SJCRH30 (cell line): ENCODE measurements around the gene ATG10. TPM values are rescaled to one million over a fixed set of nuclear protein-coding genes. Genes with fewer than 3 reads are reported as not detected.
"Not testable (repeated sequence)": the region's sequence is repeated elsewhere in the genome, so short reads cannot be mapped to it uniquely, and the experiment has no call there.

ENCODE experiments used
- DNase-seq, 2 experiments: peaks; one replicate each; pipeline ENCODE4 v3.0.0-alpha.2; 2015 to 2020
- H3K27ac ChIP-seq: fragments of 250-450 bp; sonication (Bioruptor Pico); 2 replicates; pipeline ENCODE4 v1.5.1; 2020; ENCODE audit warnings: mild to moderate bottlenecking, moderate library complexity
- H3K27me3 ChIP-seq: fragments of 250-450 bp; sonication (Bioruptor Pico); 2 replicates; pipeline ENCODE4 v1.5.1; 2020; ENCODE audit warnings: mild to moderate bottlenecking, moderate library complexity
- H3K36me3 ChIP-seq: fragments of 250-450 bp; sonication (Bioruptor Pico); 2 replicates; pipeline ENCODE4 v1.5.1; 2020; ENCODE audit warnings: mild to moderate bottlenecking, moderate library complexity
- H3K4me1 ChIP-seq: fragments of 250-450 bp; sonication (Bioruptor Pico); 2 replicates; pipeline ENCODE4 v1.5.1; 2020; ENCODE audit warnings: mild to moderate bottlenecking, moderate library complexity
- H3K4me3 ChIP-seq: fragments of 250-450 bp; sonication (Bioruptor Pico); 2 replicates; pipeline ENCODE4 v1.5.1; 2020; ENCODE audit warnings: mild to moderate bottlenecking, moderate library complexity
- H3K9me3 ChIP-seq: fragments of 250-450 bp; sonication (Bioruptor Pico); replicated peaks from 2 replicates; pipeline ENCODE4 v1.5.1; 2020; ENCODE audit warnings: mild to moderate bottlenecking, moderate library complexity
- total RNA-seq: library from RNA; depleted of rRNA; stranded (reverse); fragments of >200 nt; shearing (Covaris generic); gene quantifications from 2 replicates; pipeline ENCODE4 v1.2.3, GENCODE V29; 2014

Gene ATG10
- total RNA-seq, 1 experiment from 2014 or later = 12.1 TPM

DNA sequence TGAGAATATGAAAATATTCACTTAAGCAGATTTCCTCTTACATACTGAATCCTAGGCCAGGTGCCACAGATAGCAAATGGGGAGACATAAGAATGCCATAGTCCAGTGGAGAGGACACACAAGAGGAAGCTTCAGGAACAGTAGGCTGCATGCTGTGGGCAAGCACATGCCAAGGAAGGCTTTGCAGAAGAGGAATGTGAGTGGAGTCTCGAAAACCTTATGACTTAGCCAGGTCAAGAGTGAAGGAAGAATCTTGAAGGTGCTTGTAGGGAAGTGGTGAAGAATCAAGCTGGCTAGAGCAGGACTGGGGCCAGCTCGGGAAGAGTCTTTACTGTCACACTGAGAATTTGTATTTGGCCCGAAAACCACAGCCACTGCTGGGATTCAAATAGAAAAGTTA is 285.9 kb downstream of the ATG10 start:
- Histone ChIP-seq H3K36me3 (no peaks in the 10 kb centered on the region), H3K27ac (no peak overlapping the region), H3K9me3 (no peaks in the 10 kb centered on the region), H3K4me1 (no peaks in the 10 kb centered on the region), H3K4me3 (no peak overlapping the region), H3K27me3 (no peaks in the 10 kb centered on the region)
- no peak for DNase-seq

DNA sequence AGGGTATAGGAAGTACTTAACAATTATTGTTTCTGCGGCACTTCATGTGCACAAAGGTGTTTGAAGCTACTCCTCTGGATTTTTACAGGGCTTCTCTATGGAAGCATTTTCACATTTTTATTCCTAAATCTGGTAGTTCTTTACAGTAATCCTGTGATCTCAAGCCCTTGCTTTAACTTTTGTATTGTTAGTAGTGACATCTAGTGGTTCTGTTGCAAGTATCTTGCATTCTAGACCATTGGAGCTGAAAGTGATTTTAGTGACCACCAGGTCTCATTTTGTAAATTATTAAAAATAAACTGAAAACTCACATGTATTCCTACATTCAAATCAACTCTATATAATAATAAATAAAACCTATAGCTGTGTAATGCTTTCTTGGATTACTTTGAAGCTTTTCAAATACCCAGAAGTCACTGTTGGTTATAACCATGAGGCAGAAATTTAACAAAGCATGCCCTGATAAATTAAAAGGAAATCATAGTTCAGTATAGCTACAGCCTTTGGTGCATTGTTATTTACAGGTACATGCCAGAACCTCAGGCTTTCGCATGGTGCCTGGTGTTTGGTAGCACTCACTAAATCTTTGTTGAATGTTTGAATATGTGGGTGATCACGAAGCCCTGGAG is 287.5 kb downstream of the ATG10 start:
- Histone ChIP-seq H3K9me3 (no peaks in the 10 kb centered on the region), H3K27ac (no peak overlapping the region), H3K36me3 (no peaks in the 10 kb centered on the region), H3K27me3 (no peaks in the 10 kb centered on the region), H3K4me3 (no peak overlapping the region), H3K4me1 (no peaks in the 10 kb centered on the region)
- peak in 1 of 2 experiments; percentile 37 for DNase-seq

DNA sequence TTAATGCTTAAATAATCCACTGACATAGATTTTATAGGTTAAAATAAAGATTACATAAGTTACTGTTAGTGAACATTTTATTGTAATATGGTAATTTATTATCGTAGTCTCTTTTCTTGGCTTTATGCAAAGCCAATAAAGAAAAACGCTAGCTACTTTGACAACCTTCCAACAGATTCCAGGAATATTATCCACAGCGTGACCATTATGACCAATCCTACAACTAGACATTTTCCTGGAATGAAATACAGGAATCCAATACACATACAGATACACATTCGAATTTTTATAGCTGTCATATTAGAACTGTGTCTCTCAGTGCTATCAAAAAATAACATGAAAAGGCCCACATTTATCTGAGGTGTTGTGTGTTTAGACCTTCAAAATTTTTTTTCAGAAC is 293.2 kb downstream of the ATG10 start:
- Histone ChIP-seq H3K27me3 (no peaks in the 10 kb centered on the region), H3K4me3 (no peak overlapping the region), H3K4me1 (no peaks in the 10 kb centered on the region), H3K9me3 (peaks cover 5% of the 10 kb centered on the region; the same call in 1 of the 2 replicates), H3K36me3 (peaks cover 8% of the 10 kb centered on the region), H3K27ac (no peak overlapping the region)
- DNase-seq = no peak

DNA sequence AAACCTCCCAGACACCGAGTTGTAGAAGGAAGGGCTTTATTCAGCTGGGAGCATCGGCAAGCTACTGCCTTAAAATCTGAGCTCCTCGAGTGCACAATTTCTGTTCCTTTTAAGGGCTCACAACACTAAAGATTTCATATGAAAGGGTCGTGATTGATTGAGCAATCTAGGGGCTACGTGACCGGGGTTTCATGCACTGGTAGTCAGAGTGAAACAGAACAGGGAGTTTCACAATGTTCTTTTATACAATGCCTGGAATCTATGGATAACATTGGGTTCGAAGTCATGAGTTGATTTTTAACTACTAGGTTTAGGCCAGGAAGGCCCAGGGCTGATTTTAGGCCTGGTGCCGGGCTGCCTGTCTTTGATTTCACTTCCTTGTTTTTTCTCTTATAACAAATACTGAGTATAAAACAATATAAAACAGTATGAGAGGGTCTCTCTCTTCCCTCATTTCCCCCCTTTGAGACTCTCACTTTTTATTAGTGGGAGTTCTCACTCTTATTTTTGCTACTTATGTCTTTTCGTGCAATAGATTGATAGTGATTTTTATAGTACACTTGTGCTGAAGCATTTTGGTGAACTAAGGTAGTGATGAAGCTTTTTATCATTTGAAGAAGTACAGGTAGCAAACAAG is 295.6 kb downstream of the ATG10 start:
- H3K27ac ChIP-seq, H3K9me3 ChIP-seq, DNase-seq, H3K4me1 ChIP-seq, H3K27me3 ChIP-seq, H3K4me3 ChIP-seq: not testable (repeated sequence)
- H3K36me3 ChIP-seq = peaks cover 11% of the 10 kb centered on the region

DNA sequence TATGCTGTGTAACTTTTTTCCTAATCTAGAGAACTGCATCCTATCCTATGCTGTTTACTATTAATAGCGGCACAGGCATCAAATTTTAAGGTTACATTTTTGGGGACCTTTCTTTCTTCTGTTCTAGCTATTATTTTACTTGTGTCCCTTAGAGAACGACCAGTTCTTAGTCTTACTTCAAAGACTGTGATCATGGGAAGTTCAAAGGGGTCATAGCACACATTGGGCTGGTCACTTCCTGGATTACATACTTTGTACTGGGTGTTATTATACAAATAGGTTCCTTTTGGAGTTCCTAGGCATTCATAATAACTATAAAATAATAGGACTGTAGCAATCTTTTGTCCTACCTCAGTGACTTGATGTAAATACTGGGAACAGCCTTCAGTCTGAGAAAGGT is 297.5 kb downstream of the ATG10 start:
- not testable (repeated sequence) for DNase-seq, H3K27ac ChIP-seq

DNA sequence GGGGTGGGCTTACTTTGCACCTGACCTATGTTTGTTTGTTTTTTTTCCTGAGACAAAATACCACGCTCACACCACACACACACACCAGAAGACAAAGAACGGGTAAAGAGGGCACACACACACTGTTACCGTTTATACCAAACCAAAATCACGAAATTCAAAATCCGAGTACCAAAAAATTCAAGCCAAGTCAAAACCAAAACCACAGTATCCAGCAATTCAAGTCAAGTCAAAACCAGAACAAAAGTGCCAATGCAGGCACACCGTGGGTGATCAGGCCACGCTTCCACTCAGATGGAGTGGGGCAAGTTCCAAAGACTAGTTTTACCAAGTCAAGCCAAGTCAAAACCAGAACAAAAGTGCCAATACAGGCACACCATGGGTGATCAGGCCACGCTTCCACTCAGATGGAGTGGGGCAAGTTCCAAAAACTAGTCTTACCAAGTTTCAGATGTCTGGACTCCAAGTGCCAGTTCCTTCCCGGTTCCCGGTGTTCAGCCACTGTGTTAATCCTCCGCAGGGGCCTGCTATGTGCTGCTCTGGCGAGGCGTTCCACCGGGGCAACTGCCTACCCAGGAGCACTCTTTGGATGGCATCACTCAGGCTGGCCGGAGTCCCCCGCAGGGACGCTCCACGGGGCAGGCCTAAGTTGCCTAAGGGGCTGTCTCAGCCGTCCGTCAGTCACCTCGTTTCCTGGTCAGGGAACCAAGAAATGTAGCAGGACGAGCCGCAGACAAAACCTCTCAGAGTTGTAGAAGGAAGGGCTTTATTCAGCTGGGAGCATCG is 300.9 kb downstream of the ATG10 start:
- H3K9me3 ChIP-seq, H3K4me3 ChIP-seq, H3K4me1 ChIP-seq, H3K27me3 ChIP-seq, H3K27ac ChIP-seq: not testable (repeated sequence)
- DNase-seq = peak in 1 of 2 experiments; percentile 8
- peaks cover 56% of the 10 kb centered on the region for H3K36me3 ChIP-seq

More for the DNA sequence above, 297.5 kb downstream of the ATG10 start:
- not testable (repeated sequence) for H3K4me3 ChIP-seq, H3K4me1 ChIP-seq, H3K9me3 ChIP-seq, H3K27me3 ChIP-seq
- H3K36me3 ChIP-seq = peaks cover 22% of the 10 kb centered on the region

DNA sequence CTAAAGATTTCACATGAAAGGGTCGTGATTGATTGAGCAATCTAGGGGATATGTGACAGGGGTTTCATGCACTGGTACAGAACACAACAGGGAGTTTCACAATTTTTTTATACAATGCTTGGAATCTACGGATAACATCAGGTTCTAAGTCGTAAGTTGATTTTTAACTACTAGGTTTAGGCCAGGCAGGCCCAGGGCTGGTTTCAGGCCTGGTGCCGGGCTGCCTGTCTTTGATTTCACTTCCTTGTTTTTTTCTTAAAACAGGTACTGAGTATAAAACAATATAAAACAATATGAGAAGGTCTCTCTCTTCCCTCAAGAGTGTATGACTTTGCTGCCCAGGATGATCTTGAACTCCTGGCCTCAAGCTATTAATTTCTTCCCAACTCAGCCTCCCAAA is 301.6 kb downstream of the ATG10 start:
- H3K27me3 ChIP-seq, H3K4me3 ChIP-seq, H3K9me3 ChIP-seq, DNase-seq, H3K4me1 ChIP-seq, H3K27ac ChIP-seq: not testable (repeated sequence)
- H3K36me3 ChIP-seq = peaks cover 55% of the 10 kb centered on the region

DNA sequence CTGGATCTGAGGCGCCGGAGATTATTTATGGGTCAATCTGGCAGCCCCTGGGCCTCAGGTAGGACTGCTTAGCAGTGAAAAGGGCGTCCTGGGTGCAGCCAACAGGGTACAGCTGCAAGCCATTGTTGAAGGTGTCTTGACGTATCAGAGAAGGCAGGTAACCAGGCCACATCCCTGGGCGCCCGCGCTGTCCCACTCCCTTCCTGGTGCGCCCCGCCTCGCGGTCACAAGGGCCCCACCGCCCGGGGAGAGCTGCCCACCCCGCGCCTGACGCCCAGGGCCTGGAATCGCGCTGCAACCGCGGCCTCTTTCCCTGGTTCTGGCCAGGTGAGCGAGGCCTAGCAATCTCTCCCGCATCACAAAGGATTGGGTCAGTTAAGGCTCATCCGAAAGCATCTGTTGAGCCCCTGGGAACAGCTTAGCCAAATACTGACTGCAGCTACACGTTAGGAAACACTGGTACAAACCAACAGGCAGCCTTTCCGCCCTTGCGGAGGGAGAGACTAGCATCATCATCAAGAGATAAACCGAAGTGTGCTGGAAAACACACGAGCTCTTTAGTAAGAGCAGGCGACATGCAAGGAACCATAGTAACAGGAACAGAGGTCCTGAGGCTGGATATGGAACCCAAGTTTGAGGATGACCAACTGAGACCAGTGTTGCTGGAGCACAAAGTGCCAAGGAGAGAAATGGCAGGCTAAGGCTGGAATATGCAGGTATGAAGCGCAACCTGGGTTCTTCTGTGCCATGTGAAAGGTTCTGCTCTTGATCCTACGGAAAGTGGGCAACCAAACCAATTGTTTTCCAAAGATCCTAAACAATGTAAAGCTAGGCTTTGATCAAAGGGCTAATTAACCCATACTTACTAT is 302.8 kb downstream of the ATG10 start:
- DNase-seq = peak; percentile 13 to 29
- Histone ChIP-seq H3K9me3 (no peaks in the 10 kb centered on the region), H3K27me3 (no peaks in the 10 kb centered on the region), H3K27ac (no peak overlapping the region; the same call in 1 of the 2 replicates), H3K4me1 (peaks cover 5% of the 10 kb centered on the region), H3K4me3 (no peak overlapping the region), H3K36me3 (peaks cover 50% of the 10 kb centered on the region)

DNA sequence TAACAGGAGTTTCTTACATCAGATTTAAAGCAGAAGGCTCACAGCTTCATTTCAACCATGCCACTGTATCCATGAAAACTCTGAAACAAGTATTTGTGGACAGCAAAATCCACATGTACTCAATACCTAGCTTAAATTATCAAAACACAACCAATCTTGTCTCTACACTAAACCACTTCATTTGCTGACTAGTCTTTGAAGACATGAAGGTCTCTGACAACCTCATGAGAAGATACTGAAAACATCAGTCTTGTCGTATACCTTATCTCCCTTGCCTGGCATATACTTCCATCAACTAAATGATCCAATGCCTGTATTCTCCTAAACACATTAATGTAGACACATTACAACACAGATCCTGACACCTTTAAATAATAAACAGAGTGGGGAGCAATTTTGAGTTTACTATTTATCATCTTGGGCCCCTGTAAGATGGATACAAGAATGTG is 303.4 kb downstream of the ATG10 start:
- Histone ChIP-seq H3K27ac (no peak overlapping the region), H3K4me3 (no peak overlapping the region), H3K36me3 (peaks cover 50% of the 10 kb centered on the region), H3K9me3 (no peaks in the 10 kb centered on the region), H3K4me1 (peaks cover 6% of the 10 kb centered on the region), H3K27me3 (no peaks in the 10 kb centered on the region)
- no peak for DNase-seq

DNA sequence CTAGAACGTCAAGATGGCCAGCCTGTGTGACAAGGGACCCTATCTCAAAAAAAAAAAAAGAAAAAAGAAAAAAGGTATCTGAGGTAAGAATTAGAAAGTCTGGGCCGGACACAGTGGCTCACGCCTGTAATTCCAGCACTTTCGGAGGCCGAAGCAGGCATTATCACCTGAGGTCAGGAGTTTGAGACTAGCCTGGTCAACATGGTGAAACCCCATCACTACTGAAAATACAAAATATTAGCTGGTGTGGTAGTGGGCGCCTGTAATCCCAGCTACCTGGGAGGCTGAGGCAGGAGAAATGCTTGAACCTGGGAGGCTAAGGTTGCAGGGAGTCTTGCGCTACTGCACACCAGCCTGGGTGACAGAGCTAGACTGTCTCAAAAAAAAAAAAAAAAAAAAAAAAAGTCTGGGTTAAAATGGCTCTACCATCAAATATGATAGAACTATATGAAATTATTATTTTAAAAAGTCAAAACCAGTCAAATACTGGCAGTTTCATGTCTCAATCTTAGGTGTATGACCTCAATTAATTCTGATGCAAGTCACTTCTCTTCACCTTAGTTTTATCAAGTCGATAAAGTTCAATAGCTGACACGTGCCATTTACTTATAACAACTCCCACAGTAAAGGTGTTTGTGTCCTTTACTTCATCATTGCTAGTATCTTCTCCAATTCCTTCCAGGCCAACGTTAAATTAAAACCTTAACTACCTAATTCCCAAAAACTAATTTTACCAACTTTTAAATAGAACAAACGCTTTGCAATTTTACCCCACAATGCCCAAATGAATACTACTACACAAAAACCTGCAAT is 305.2 kb downstream of the ATG10 start:
- Histone ChIP-seq H3K36me3 (peaks cover 46% of the 10 kb centered on the region), H3K27ac (peak overlapping the region; percentile 95)

DNA sequence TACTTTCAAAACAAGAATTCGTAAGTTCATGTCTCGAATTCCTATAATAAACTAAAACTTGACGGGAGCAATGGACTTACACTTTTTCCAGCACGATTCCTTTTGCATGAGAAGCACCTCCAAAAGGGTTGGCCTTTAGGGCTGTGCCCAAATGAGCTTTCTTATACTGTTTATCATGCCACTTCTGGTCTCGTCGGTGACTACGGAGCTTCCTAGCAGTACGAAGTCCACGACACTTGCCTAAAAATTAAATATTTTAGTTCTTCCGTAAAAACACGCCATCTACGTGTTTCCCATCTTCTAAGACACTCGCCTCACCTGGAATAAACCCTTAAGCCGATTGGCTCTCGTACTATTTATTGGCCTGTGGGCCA is 305.8 kb downstream of the ATG10 start:
- Histone ChIP-seq H3K27ac (peak overlapping the region; percentile 95), H3K4me3 (peak overlapping the region; percentile 85), H3K36me3 (peaks cover 46% of the 10 kb centered on the region)

More for the DNA sequence above, 305.2 kb downstream of the ATG10 start:
- H3K4me1 ChIP-seq = peaks cover 6% of the 10 kb centered on the region
- DNase-seq = no peak
- H3K9me3 ChIP-seq = no peaks in the 10 kb centered on the region
- H3K27me3 ChIP-seq = no peaks in the 10 kb centered on the region
- H3K4me3 ChIP-seq = peak overlapping the region; percentile 85

DNA sequence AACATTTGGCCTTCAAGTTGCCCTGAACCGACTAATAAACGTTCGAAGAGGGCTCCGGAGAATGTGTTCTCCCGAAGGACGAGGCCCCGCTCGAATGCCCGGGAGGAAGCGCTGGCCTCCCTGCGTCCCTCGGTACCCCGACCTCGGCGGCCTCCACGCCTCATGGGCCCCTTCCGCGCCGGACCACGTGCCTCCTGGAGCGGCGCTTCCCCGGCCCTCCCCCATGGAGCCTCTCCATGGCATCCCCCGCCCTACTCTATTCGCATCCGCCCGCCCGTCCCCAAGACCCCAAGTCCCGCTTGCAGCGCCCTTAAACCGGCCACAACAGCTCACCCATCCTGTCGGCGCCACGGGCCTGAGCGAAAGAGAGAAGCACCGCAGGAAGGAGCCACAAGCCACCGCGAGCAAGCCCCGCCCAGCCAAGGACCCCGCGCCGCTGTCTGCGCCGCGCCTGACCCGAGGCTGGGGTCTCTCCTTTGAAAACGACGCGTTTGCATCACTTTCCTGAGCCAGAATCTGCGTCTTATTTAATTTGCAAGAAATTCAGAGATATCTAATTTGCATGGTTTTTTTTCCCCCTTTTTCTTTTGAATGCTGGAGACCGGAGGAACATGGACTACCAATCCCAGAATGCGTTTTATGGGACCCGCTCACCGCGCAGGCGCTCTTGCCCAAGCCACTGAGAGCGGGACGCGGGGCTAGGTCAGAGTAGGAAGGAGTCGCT is 306.3 kb downstream of the ATG10 start, which contains the start of gene RPS23:
TSS of gene RPS23 (minus strand) at position 368 of the 724 bp plus-strand sequence. CDS start at position 337, 31 bp downstream.
- Histone ChIP-seq H3K4me3 (peak within 1 kb of the TSS; percentile 85), H3K36me3 (peaks cover 46% of the 10 kb centered on the region), H3K27ac (peak within 1 kb of the TSS; percentile 95), H3K9me3 (no peaks in the 10 kb centered on the region), H3K27me3 (no peaks in the 10 kb centered on the region), H3K4me1 (peaks cover 6% of the 10 kb centered on the region)
- DNase-seq = peak; percentile 93 to 96

More for the DNA sequence above, 305.8 kb downstream of the ATG10 start:
- Histone ChIP-seq H3K27me3 (no peaks in the 10 kb centered on the region), H3K4me1 (peaks cover 6% of the 10 kb centered on the region), H3K9me3 (no peaks in the 10 kb centered on the region)
- DNase-seq = no peak

DNA sequence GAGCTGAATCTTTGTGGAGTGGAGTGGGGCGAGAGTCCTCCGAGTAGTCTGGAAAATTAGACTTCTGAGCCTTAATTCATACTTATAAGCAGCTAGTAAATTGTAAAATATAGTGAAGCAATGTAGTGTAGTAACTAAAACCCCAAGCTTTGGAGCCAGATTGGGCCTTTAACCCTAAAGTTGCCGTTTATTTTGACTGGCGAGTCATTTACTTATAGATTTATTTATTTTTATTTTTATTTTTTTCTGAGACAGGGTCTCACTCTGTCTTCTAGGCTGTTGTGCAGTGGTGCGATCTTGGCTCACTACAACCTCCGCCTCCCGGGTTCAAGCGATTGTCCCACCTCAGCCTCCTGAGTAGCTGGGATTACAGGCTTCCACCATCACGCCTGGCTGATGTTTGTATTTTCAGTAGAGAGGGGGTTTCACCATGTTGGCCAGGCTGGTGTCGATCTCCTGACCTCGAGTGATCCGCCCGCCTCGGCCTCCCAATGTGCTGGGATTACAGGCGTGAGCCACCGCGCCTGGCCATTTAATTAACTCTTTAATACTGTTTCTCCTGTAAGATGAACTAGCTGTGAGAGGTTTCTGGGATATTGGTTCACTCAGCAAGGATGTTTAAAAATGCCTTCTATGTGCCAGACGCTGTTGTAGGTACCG is 307.0 kb downstream of the ATG10 start:
- Histone ChIP-seq H3K9me3 (no peaks in the 10 kb centered on the region), H3K36me3 (peaks cover 40% of the 10 kb centered on the region), H3K27ac (peak overlapping the region; percentile 95), H3K4me3 (peak overlapping the region; percentile 85), H3K4me1 (peaks cover 6% of the 10 kb centered on the region), H3K27me3 (no peaks in the 10 kb centered on the region)
- peak in 1 of 2 experiments; percentile 12 for DNase-seq
